HepG2 (cell line): ENCODE data around the gene LGALS8. TPM values are rescaled to one million over a fixed set of nuclear protein-coding genes. Genes with fewer than 3 reads are reported as not detected.
A peak's percentile ranks its signal among the peaks of the same experiment; 100 is the strongest.

Experiments used
- ATAC-seq: fragments of 200-7000 bp; cut with Tn5 transposase; 3 replicates; pipeline ENCODE4 v1.9.1; 2020; ENCODE audit warnings: mild to moderate bottlenecking, moderate library complexity
- BruUV-seq: library from RNA; stranded (reverse); fragments of 400-500 nt; replicated peaks from 2 replicates; lab custom pipeline; 2021; lab: Mats Ljungman, UMichigan
- CTCF ChIA-PET: fragments of 300-600 bp; formaldehyde crosslinking; extraction: SDS; loops from one replicate; lab custom pipeline; 2021; ENCODE audit warnings: low total read pairs, inconsistent platforms, low intra/inter-chr PET ratio; lab: Yijun Ruan, JAX
- POLR2A ChIA-PET: fragments of 350-600 bp; sonication (Branson Sonifier 250); formaldehyde crosslinking; loops from one replicate; lab custom pipeline; 2020; ENCODE audit warnings: antibody characterized with exemption, inconsistent platforms; lab: Yijun Ruan, JAX
- DNase-seq: peaks from one replicate; pipeline ENCODE4 v3.0.0-alpha.2; 2015; ENCODE audit warnings: low spot score
- FAIRE-seq: peaks from 3 replicates; lab custom pipeline; 2011; peaks lifted over from hg19 to GRCh38; lab: Jason Lieb, UNC
- H2AFZ ChIP-seq: one replicate; pipeline ENCODE4 v1.6.1; 2011; ENCODE audit warnings: low read length, inconsistent platforms
- H3K27ac ChIP-seq: fragments of 300-600 bp; 3 replicates; pipeline ENCODE4 v1.8.0; 2011; ENCODE audit warnings: mixed run types, mild to moderate bottlenecking, mixed read lengths, low read length, inconsistent platforms; ENCODE audit not compliant: insufficient read depth; ENCODE audit errors: extremely low read length
- H3K27me3 ChIP-seq, 2 experiments: fragments of 200-600 bp in 1 of 2; 2 replicates in 1 of 2; 3 replicates in 1 of 2; pipeline versions ENCODE4 v1.6.0 to v1.8.0; 2011; ENCODE audit warnings: low read length in 2 of 2, mild to moderate bottlenecking in 2 of 2, moderate library complexity in 2 of 2, inconsistent platforms in 1 of 2; ENCODE audit not compliant: insufficient read depth in 2 of 2, control insufficient read depth in 1 of 2
- H3K36me3 ChIP-seq, 2 experiments: fragments of 200-600 bp in 1 of 2; replicated peaks in 1 of 2; 2 replicates in 1 of 2; 3 replicates in 1 of 2; pipeline versions ENCODE4 v1.5.1 to v1.8.0; 2011; ENCODE audit warnings: low read length in 2 of 2, inconsistent platforms in 1 of 2; ENCODE audit not compliant: insufficient read depth in 2 of 2, control insufficient read depth in 1 of 2
- H3K4me1 ChIP-seq: 2 replicates; pipeline ENCODE4 v1.5.1; 2012; ENCODE audit warnings: low read length, inconsistent platforms; ENCODE audit not compliant: insufficient read depth
- H3K4me2 ChIP-seq: 2 replicates; pipeline ENCODE4 v1.6.0; 2011; ENCODE audit warnings: low read depth, low read length, inconsistent platforms
- H3K4me3 ChIP-seq, 3 experiments: fragments of 200-600 bp in 1 of 3; sonication (generic), shearing (Covaris generic) in 1 of 3; replicated peaks in 1 of 3; 2 replicates each; pipeline ENCODE4 v1.5.1; 2011 to 2016; ENCODE audit warnings: low read length in 3 of 3, inconsistent platforms in 2 of 3, low read depth in 2 of 3, mild to moderate bottlenecking in 2 of 3, control low read depth in 1 of 3, mixed read lengths in 1 of 3; ENCODE audit not compliant: insufficient read depth in 1 of 3
- H3K79me2 ChIP-seq: one replicate; pipeline ENCODE4 v1.6.1; 2011; ENCODE audit warnings: low read length, inconsistent platforms; ENCODE audit not compliant: insufficient read depth
- H3K9ac ChIP-seq: 2 replicates; pipeline ENCODE4 v1.6.0; 2011; ENCODE audit warnings: mild to moderate bottlenecking, low read depth, low read length, inconsistent platforms; ENCODE audit not compliant: insufficient read depth
- H3K9me3 ChIP-seq: 2 replicates; pipeline ENCODE4 v1.5.1; 2012; ENCODE audit warnings: mild to moderate bottlenecking, low read length
- H4K20me1 ChIP-seq: 2 replicates; pipeline ENCODE4 v1.6.0; 2011; ENCODE audit warnings: inconsistent platforms, mild to moderate bottlenecking, low read length, moderate library complexity; ENCODE audit not compliant: insufficient read depth
- AGO2 ChIP-seq: fragments of 200-400 bp; formaldehyde crosslinking; optimal IDR thresholded peaks from 2 replicates; pipeline ENCODE3; 2017; ENCODE audit warnings: mild to moderate bottlenecking, low read depth, low read length, moderate library complexity
- ARNT ChIP-seq: fragments of 450-650 bp; IDR thresholded peaks from 2 replicates; pipeline ENCODE4 v1.6.1; 2017
- HNRNPH1 ChIP-seq: fragments of 200-400 bp; formaldehyde crosslinking; optimal IDR thresholded peaks from 2 replicates; pipeline ENCODE3; 2017; ENCODE audit warnings: mild to moderate bottlenecking, low read depth, low read length
- POLR2AphosphoS5 ChIP-seq: IDR thresholded peaks from 2 replicates; pipeline ENCODE4 v1.6.1; 2012; ENCODE audit warnings: low read depth, low read length
- RBFOX2 ChIP-seq: fragments of 200-400 bp; formaldehyde crosslinking; IDR thresholded peaks from 2 replicates; pipeline ENCODE4 v1.6.1; 2017; ENCODE audit warnings: low read depth, mild to moderate bottlenecking, low read length
- TBX3 ChIP-seq: fragments of 450-650 bp; IDR thresholded peaks from 2 replicates; pipeline ENCODE4 v1.6.1; 2017; ENCODE audit warnings: antibody characterized with exemption, mild to moderate bottlenecking, inconsistent platforms, borderline replicate concordance
- ZNF263 ChIP-seq: sonication (generic); formaldehyde crosslinking; IDR thresholded peaks from 2 replicates; pipeline ENCODE4 v1.4.0; 2020; ENCODE audit warnings: missing genetic modification reagents
- WGBS: methylation state at CpG from one replicate; pipeline ENCODE4 v1.1.6; 2017; ENCODE audit warnings: low lambda C conversion rate; 5-methylcytosine and 5-hydroxymethylcytosine counted together
- in situ Hi-C: cut with HindIII; loops from 2 replicates; pipeline ENCODE4 v1.10.0; 2017; ENCODE audit warnings: low pct_unique_long_range_greater_than_20kb; ENCODE audit not compliant: extremely low pct_ligation_motif_present
- intact Hi-C: fragments of 100-400 bp; cut with micrococcal nuclease; formaldehyde crosslinking; loops from one replicate; pipeline ENCODE4 v1.10.0; 2022; ENCODE audit not compliant: unreplicated experiment
- polyA plus RNA-seq, 8 experiments: library from polyadenylated mRNA; depleted of rRNA in 3 of 8; stranded (reverse) in 7 of 8; unstranded in 1 of 8; fragments of >200 nt; fragmentation: Illumina TruSeq in 4 of 8; extraction: Trizol in 4 of 8; gene quantifications; 2 replicates each; pipeline versions ENCODE4 v1.2.1 to v1.2.3, GENCODE V29; 2011 to 2016; ENCODE audit warnings: low read depth in 4 of 8, missing spikeins in 1 of 8, mixed read lengths in 1 of 8; ENCODE audit not compliant: insufficient read depth in 1 of 8
- total RNA-seq, 5 experiments: library from RNA; depleted of rRNA; stranded (reverse); fragments of >200 nt; fragmentation: Illumina TruSeq; extraction: Trizol; gene quantifications; 2 replicates each; pipeline ENCODE4 v1.2.3, GENCODE V29; 2016; ENCODE audit warnings: low read depth in 1 of 5
- TF ChIP-seq, protein P1 (sequence below): sonication (generic); formaldehyde crosslinking; IDR thresholded peaks from 2 replicates; pipeline ENCODE4 v1.4.0; 2020; ENCODE audit warnings: mild to moderate bottlenecking, missing genetic modification reagents

The LGALS8 gene
- total and polyA plus RNA-seq, 2 of the 13 experiments (the other 11 are each of a cell fraction or from before 2014, with no cell fraction given): 29.3 to 185 TPM

GRCh38 chr1:236543065-236543669 is 19.4 kb downstream of the LGALS8 start:
- no peak for TF ChIP-seq ZNF263 (CRISPR knock-in tag)
- no peak for TF ChIP-seq ARNT
- TF ChIP-seq POLR2AphosphoS5: peak; percentile 10; the same call in 1 of the 2 replicates
- Histone ChIP-seq H2AFZ (no peak overlapping the region), H3K4me1 (no peaks in the 10 kb centered on the region), H3K9me3 (no peaks in the 10 kb centered on the region), H3K4me3 (no peak overlapping the region), H3K9ac (no peak overlapping the region), H3K79me2 (no peaks in the 10 kb centered on the region), H3K27me3 (no peaks in the 10 kb centered on the region), H4K20me1 (no peaks in the 10 kb centered on the region), H3K27ac (no peak overlapping the region), H3K4me2 (no peak overlapping the region), H3K36me3 (peaks cover 52 to 96% of the 10 kb centered on the region in 2 experiments)
- no peak for DNase-seq
- WGBS: 86% methylated on average over 15 of the region's 16 CpGs
- in situ Hi-C loops: no loop called here
- POLR2A ChIA-PET: no interaction called here
- ATAC-seq: peak; percentile 76
- intact Hi-C loops: no loop called here
- BruUV-seq: no TSS peak
- no peak for FAIRE-seq
- CTCF ChIA-PET: no interaction called here

- no peak for ATAC-seq
- ChIA-PET CTCF (no interaction called here), POLR2A (interaction anchor here (1.3 kb wide), 1 partner anchor 50 kb away, joined by 3 read pairs; no protein-coding TSS in a partner anchor)
- H3K36me3 ChIP-seq: peaks cover 49 to 96% of the 10 kb centered on the region in 2 experiments
- no peak overlapping the region for H3K4me2 ChIP-seq
- in situ Hi-C loops: no loop called here
- intact Hi-C loops: no loop called here
- H3K4me3 ChIP-seq: no peak overlapping the region
- no peak overlapping the region for H2AFZ ChIP-seq
- no peaks in the 10 kb centered on the region for H3K27me3 ChIP-seq
- H4K20me1 ChIP-seq: no peaks in the 10 kb centered on the region
- H3K9me3 ChIP-seq: no peaks in the 10 kb centered on the region
- H3K27ac ChIP-seq: no peak overlapping the region
- H3K79me2 ChIP-seq: no peaks in the 10 kb centered on the region
- BruUV-seq: no TSS peak
- WGBS: 75% methylated on average over 3 of the region's 3 CpGs
- no peak for FAIRE-seq
- TF ChIP-seq RBFOX2 (0 out of 2 replicates have a peak, but pooled peaks have one; percentile 16), AGO2 (peak; percentile 34), HNRNPH1 (no peak), TBX3 (no peak)
- TF ChIP-seq, protein P1, sequence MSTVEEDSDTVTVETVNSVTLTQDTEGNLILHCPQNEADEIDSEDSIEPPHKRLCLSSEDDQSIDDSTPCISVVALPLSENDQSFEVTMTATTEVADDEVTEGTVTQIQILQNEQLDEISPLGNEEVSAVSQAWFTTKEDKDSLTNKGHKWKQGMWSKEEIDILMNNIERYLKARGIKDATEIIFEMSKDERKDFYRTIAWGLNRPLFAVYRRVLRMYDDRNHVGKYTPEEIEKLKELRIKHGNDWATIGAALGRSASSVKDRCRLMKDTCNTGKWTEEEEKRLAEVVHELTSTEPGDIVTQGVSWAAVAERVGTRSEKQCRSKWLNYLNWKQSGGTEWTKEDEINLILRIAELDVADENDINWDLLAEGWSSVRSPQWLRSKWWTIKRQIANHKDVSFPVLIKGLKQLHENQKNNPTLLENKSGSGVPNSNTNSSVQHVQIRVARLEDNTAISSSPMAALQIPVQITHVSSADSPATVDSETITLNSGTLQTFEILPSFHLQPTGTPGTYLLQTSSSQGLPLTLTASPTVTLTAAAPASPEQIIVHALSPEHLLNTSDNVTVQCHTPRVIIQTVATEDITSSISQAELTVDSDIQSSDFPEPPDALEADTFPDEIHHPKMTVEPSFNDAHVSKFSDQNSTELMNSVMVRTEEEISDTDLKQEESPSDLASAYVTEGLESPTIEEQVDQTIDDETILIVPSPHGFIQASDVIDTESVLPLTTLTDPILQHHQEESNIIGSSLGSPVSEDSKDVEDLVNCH (CRISPR knock-in tag): no peak
- no peaks in the 10 kb centered on the region for H3K4me1 ChIP-seq
- no peak for DNase-seq
- H3K9ac ChIP-seq: no peak overlapping the region
These were observed 21.9 kb downstream of the LGALS8 start for GRCh38 chr1:236545621-236546169.
